GM12864 (cell line): Measurements from ENCODE around the gene FMN1.

Experiments
- DNase-seq: peaks from one replicate; pipeline ENCODE4 v3.0.0-alpha.2; 2011; ENCODE audit warnings: low read depth
- H3K4me3 ChIP-seq: 2 replicates; pipeline ENCODE4 v1.5.1; 2011; ENCODE audit warnings: mild to moderate bottlenecking, low read depth, low read length, control low read depth
- TF ChIP-seq, protein P1 (sequence below): IDR thresholded peaks from 2 replicates; pipeline ENCODE4 v1.5.1; 2011; ENCODE audit warnings: low read depth, mild to moderate bottlenecking, moderate library complexity, low read length, control low read depth, inconsistent platforms; ENCODE audit errors: missing control alignments

Gene FMN1

DNA sequence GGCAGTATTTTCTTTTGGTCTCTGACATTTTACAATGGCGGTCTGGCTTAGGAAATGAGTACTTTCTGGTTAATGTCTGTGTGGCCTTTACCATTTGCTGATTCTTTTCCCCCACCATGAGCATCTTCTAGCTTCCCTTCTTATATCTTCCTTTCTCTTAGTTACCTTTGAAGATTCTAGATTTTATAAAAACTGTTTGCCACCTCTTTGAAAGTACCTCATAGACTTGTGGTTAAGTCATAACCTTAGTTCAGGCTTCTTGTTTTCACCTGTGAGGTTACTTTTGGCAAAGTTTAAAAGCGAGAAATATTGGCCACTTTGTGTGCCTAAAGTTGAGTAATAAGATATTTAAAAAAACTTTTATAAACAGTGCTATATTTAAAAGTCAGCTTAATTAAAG is 147.4 kb downstream of the FMN1 start:
- no peak for DNase-seq
- TF ChIP-seq, protein P1, sequence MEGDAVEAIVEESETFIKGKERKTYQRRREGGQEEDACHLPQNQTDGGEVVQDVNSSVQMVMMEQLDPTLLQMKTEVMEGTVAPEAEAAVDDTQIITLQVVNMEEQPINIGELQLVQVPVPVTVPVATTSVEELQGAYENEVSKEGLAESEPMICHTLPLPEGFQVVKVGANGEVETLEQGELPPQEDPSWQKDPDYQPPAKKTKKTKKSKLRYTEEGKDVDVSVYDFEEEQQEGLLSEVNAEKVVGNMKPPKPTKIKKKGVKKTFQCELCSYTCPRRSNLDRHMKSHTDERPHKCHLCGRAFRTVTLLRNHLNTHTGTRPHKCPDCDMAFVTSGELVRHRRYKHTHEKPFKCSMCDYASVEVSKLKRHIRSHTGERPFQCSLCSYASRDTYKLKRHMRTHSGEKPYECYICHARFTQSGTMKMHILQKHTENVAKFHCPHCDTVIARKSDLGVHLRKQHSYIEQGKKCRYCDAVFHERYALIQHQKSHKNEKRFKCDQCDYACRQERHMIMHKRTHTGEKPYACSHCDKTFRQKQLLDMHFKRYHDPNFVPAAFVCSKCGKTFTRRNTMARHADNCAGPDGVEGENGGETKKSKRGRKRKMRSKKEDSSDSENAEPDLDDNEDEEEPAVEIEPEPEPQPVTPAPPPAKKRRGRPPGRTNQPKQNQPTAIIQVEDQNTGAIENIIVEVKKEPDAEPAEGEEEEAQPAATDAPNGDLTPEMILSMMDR = no peak
- H3K4me3 ChIP-seq = no peak overlapping the region

GRCh38 chr15:33046329-33046728 is 148.2 kb downstream of the FMN1 start:
- TF ChIP-seq, protein P1 = no peak
- no peak for DNase-seq

DNA sequence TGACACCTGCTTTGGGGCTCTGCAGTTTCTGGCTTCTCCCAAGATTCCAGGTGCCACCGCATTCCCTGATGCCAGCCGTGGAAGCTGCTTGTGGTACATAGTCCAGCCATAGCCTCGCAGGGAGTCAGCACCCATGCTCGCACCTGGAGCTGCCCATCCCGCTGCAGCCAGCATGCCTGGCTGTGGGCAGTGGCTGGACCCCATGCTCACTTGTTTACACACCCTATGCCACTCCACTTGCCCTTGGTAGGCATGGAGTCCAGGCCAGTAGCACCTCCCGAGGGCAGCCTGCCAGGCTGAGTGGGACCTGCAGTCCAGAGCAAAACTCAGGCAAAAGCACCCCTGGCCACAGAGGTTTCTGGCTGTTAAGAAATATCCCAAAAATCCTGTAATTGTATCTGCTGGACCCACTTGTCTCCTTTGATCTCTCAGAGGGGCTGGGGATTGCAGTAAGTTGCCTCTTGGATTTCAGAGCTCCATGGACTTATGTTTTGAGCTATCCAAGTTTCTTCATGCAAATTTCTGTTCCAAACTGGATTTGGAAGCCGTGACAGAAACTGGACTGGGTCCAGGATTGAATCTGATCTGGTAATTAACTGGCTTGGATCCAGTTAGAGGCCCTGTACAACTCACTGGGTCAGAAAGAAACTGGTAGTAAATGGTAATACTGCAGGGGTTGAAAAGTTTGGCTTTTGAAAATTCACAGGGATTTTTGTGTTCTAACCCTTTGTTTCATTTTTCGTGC is 149.3 kb downstream of the FMN1 start:
- H3K4me3 ChIP-seq = no peak overlapping the region
- TF ChIP-seq, protein P1 = no peak
- DNase-seq = no peak

More at GRCh38 chr15:33046329-33046728, 148.2 kb downstream of the FMN1 start:
- no peak overlapping the region for H3K4me3 ChIP-seq

DNA sequence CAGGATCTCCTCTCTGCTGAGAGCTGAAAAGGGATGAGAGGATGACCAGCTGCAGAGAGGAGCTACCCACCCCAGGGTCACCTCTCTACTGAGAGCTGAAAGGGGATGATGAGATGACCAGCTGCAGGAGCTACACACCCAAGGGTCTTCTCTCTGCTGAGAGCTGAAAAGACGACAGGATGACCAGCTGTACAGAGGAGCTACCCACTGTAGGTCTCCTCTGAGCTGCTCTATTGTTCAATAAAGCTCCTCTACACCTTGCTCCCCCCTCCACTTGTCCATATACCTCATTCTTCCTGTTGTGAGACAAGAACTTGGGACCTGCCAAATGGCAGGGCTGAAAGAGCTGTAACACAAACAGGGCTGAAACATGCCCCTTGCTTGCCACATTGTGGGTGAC is 149.9 kb downstream of the FMN1 start:
- TF ChIP-seq, protein P1 = no peak
- no peak for DNase-seq
- H3K4me3 ChIP-seq = no peak overlapping the region

DNA sequence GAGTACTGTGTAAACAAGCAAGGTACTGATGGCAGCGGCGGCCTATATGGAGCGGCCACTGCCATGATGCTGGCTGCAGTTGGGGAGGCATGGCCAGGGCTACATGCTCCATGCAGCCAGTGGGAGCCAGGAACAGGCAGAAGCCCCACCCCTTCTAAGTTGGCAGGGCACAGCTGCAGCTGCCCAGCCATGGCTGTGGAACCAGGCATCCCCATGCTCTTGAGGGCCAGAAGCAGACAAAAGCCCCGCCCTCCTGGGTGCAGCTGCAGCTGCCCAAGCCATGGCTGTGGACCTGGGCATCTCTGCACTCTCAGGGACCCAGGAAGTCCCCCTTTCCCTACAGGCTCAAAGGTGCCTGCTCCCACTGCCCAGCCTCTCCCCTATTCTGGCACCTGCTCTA is 150.9 kb downstream of the FMN1 start:
- no peak overlapping the region for H3K4me3 ChIP-seq

DNA sequence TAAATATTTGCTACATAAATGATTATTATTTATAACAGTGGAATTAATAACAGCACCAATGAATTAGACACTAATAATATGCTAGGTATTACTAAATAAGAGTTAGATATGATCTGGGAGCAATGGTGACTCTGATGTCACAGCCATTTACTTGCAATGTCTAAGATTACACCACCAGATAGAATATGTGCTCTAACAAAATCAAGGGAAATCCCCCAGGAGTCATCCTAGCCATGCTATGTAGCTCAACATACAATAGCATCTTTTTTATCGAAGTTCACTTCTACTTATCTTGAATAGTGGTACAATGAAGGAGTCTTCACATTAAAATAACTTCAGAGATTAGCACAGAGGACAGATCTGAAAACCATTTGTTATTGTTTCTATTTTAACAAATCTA is 154.0 kb downstream of the FMN1 start:
- TF ChIP-seq, protein P1 = no peak
- DNase-seq = no peak
- H3K4me3 ChIP-seq = no peak overlapping the region

More for the DNA sequence above, 150.9 kb downstream of the FMN1 start:
- no peak for DNase-seq
- TF ChIP-seq, protein P1 = no peak

DNA sequence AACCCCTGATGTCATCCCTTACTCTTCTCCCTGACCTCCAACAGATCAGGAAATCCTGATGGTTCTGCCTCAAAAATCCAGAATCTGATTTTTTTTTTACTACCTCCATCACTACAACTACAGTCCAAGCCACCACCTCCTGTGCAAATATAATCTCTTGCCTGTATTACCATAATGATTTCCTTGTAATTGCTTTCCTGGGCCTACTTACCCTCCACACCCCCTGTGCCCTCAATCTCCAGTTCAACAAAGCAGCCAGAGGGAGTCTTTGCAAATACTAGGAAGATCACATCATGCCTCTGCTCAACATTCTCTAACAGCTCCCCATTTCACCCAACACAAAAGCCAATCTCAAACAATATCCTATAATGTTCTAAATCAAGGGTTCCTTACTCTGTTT is 159.9 kb downstream of the FMN1 start:
- DNase-seq = no peak
- TF ChIP-seq, protein P1 = no peak
- H3K4me3 ChIP-seq = no peak overlapping the region
